GM23338 (cell line): ENCODE results near the gene CPSF7. TPM values are rescaled to one million over a fixed set of nuclear protein-coding genes. Genes with fewer than 3 reads are reported as not detected.

Source experiments
- ATAC-seq: fragments of 200-7000 bp; cut with Tn5 transposase; 3 replicates; pipeline ENCODE4 v1.9.1; 2020
- DNase-seq: peaks from one replicate; pipeline ENCODE4 v3.0.0-alpha.2; 2015; ENCODE audit warnings: low spot score
- H2AFZ ChIP-seq: fragments of 200-600 bp; sonication (generic); 2 replicates; pipeline ENCODE4 v1.8.0; 2016; ENCODE audit warnings: antibody characterized with exemption, mild to moderate bottlenecking, moderate library complexity
- H3F3A ChIP-seq: fragments of 200-600 bp; sonication (generic); replicated peaks from 2 replicates; pipeline ENCODE4 v1.8.0; 2017; ENCODE audit warnings: antibody characterized with exemption, mixed run types, low read depth
- H3K27ac ChIP-seq: fragments of 200-600 bp; sonication (generic); 2 replicates; pipeline ENCODE4 v1.6.1; 2016; ENCODE audit warnings: low read depth
- H3K27me3 ChIP-seq: fragments of 200-600 bp; sonication (generic); 2 replicates; pipeline ENCODE4 v1.8.0; 2016; ENCODE audit warnings: mild to moderate bottlenecking, mixed run types, moderate library complexity; ENCODE audit not compliant: insufficient read depth
- H3K36me3 ChIP-seq: fragments of 200-600 bp; sonication (generic); 2 replicates; pipeline ENCODE4 v1.8.0; 2016; ENCODE audit warnings: mild to moderate bottlenecking; ENCODE audit not compliant: insufficient read depth
- H3K4me1 ChIP-seq: fragments of 200-600 bp; sonication (generic); 2 replicates; pipeline ENCODE4 v1.8.0; 2016; ENCODE audit warnings: mild to moderate bottlenecking, moderate library complexity; ENCODE audit not compliant: insufficient read depth
- H3K4me2 ChIP-seq: fragments of 200-600 bp; sonication (generic); 2 replicates; pipeline ENCODE4 v1.7.1; 2017; ENCODE audit warnings: mixed run types
- H3K4me3 ChIP-seq: fragments of 200-600 bp; sonication (generic); 2 replicates; pipeline ENCODE4 v1.6.1; 2016; ENCODE audit warnings: mixed run types
- H3K79me2 ChIP-seq: fragments of 200-600 bp; sonication (generic); replicated peaks from 2 replicates; pipeline ENCODE4 v1.8.0; 2017; ENCODE audit warnings: mild to moderate bottlenecking; ENCODE audit not compliant: insufficient read depth
- H3K9me2 ChIP-seq: fragments of 200-600 bp; sonication (generic); 2 replicates; pipeline ENCODE4 v1.8.0; 2017; ENCODE audit not compliant: insufficient read depth
- H4K20me1 ChIP-seq: fragments of 200-600 bp; sonication (generic); replicated peaks from 2 replicates; pipeline ENCODE4 v1.8.0; 2017; ENCODE audit warnings: mild to moderate bottlenecking; ENCODE audit not compliant: insufficient read depth
- H3K27ac Mint-ChIP-seq: 2 replicates; pipeline ENCODE4 v1.8.0; 2020; ENCODE audit warnings: inconsistent platforms, mild to moderate bottlenecking, moderate library complexity, mixed read lengths
- H3K27me3 Mint-ChIP-seq: 3 replicates; pipeline ENCODE4 v1.8.0; 2022; ENCODE audit warnings: low read depth, mild to moderate bottlenecking, moderate library complexity, mixed read lengths, inconsistent platforms; ENCODE audit not compliant: insufficient read depth, poor library complexity
- H3K36me3 Mint-ChIP-seq: 3 replicates; pipeline ENCODE4 v1.8.0; 2021; ENCODE audit warnings: low read depth, mild to moderate bottlenecking, inconsistent platforms, moderate library complexity, mixed read lengths
- H3K4me1 Mint-ChIP-seq: 3 replicates; pipeline ENCODE4 v1.8.0; 2020; ENCODE audit warnings: mild to moderate bottlenecking, inconsistent platforms, mixed read lengths
- H3K4me3 Mint-ChIP-seq: 3 replicates; pipeline ENCODE4 v1.8.0; 2021; ENCODE audit warnings: moderate library complexity, mild to moderate bottlenecking, inconsistent platforms, mixed read lengths
- H3K9me3 Mint-ChIP-seq: 3 replicates; pipeline ENCODE4 v1.8.0; 2020; ENCODE audit warnings: moderate library complexity, mild to moderate bottlenecking, inconsistent platforms, mixed read lengths
- CREB1 ChIP-seq: fragments of 250-450 bp; sonication (Bioruptor Pico); IDR thresholded peaks from 2 replicates; pipeline ENCODE4 v1.5.0; 2020; ENCODE audit warnings: low read depth, mild to moderate bottlenecking, moderate library complexity
- EZH2 ChIP-seq: fragments of 200-600 bp; sonication (generic); IDR thresholded peaks from one replicate; pipeline ENCODE4 v1.8.0; 2017; ENCODE audit warnings: antibody characterized with exemption, mild to moderate bottlenecking, low read depth; ENCODE audit not compliant: unreplicated experiment
- NANOG ChIP-seq: IDR thresholded peaks from 2 replicates; pipeline ENCODE4 v1.6.1; 2016; ENCODE audit warnings: antibody characterized with exemption, borderline replicate concordance
- ZNF114 ChIP-seq: fragments of 250-450 bp; sonication (Bioruptor Pico); IDR thresholded peaks from 2 replicates; pipeline ENCODE4 v1.5.0; 2020; ENCODE audit warnings: mild to moderate bottlenecking, moderate library complexity
- polyA plus RNA-seq: library from polyadenylated mRNA; unstranded; fragments of >200 nt; fragmentation: Nextera tagmentation; extraction: Ambion mirVana; gene quantifications from 2 replicates; pipeline ENCODE4 v1.2.1, GENCODE V29; 2016
- total RNA-seq: library from RNA; depleted of rRNA; stranded (reverse); fragments of >200 nt; shearing (Covaris generic); gene quantifications from 2 replicates; pipeline ENCODE4 v1.2.3, GENCODE V29; 2014
- TF ChIP-seq, protein P1 (sequence below): fragments of 250-450 bp; sonication (Bioruptor Pico); IDR thresholded peaks from 2 replicates; pipeline ENCODE4 v1.5.0; 2020; ENCODE audit warnings: mild to moderate bottlenecking, moderate library complexity
- TF ChIP-seq, protein P2 (sequence below): IDR thresholded peaks from one replicate; pipeline ENCODE4 v1.6.1; 2018; ENCODE audit warnings: antibody characterized with exemption; ENCODE audit not compliant: unreplicated experiment
- TF ChIP-seq, protein P3 (sequence below), 2 experiments: fragments of 200-600 bp in 1 of 2; sonication (generic) in 1 of 2; conservative IDR thresholded peaks; 2 replicates each; pipeline versions ENCODE4 v1.5.1 to v1.6.1; 2016 to 2017; ENCODE audit warnings: antibody characterized with exemption in 2 of 2, low read depth in 2 of 2, mild to moderate bottlenecking in 2 of 2, moderate library complexity in 1 of 2

Gene CPSF7
- total and polyA plus RNA-seq, 2 experiments from 2014 or later: 27.4 to 60.6 TPM

DNA sequence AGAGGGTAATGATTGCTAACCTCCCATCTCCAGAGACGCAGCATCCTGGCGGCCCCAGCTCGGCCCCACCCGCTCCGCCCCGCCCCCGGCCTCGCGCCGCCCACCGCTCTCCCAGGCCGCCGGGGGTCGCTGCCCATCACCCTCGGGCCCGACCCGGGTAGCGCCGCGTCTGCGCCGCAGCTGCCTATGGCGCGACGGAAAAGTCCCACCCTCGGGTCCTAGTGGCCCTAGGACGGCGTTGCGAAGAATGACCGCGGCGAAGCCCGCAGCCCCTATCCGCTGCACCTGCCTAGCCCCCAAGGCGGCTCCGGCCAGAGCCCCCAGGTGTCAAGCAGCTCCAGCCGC lies 457 bp downstream of the CPSF7 start:
- peaks cover 53% of the 10 kb centered on the region for H3F3A ChIP-seq

DNA sequence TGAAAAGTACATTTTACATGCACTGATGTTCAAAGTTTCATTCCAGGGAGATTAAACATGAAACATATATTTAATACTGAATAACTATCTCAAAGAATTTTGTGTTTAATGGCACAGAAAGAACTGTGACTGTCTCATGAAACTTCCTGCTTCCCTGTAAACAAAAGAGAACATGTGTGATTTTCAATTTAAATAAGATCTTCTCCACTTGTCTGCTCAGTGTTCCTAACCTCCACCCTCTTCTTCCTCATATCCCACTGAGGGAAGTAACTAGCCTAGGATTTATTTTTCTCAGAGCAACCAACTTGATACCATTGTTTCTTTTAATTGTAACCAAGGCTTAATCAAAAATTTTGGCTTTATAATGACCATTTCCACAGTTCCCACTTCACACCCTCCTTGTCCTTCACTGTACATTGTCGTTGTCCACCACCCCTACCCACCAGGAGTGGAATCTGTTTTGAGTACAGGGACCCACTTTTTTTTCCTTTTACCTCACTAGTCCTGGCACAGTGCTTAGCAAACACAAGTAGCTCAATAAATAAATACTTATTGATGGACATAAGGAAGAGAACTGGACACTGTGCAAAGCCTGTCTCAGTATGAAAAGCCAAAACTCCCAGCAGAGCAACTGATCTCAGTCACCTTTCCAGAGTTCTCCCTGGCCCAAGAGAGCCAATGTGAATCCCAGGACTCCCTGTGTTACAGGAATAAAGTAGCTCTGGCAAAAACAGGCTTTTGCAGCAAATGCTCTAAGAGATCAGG lies 4.2 kb downstream of the CPSF7 start:
- Histone ChIP-seq H3K4me2 (no peak overlapping the region), H2AFZ (no peak overlapping the region), H3K27ac (no peak overlapping the region; the same call in 1 of the 2 replicates), H3K27me3 (no peaks in the 10 kb centered on the region), H3K4me1 (peaks cover 6% of the 10 kb centered on the region), H3K79me2 (peaks cover 91% of the 10 kb centered on the region), H3F3A (peaks cover 44% of the 10 kb centered on the region), H3K4me3 (no peak overlapping the region), H3K9me2 (no peaks in the 10 kb centered on the region), H4K20me1 (peaks cover 57% of the 10 kb centered on the region), H3K36me3 (peaks cover 82% of the 10 kb centered on the region)
- Mint-ChIP-seq H3K4me3 (no peak overlapping the region), H3K27ac (no peak overlapping the region), H3K36me3 (peaks cover 83% of the 10 kb centered on the region), H3K4me1 (peaks cover 7% of the 10 kb centered on the region), H3K9me3 (no peaks in the 10 kb centered on the region; the same call in 2 of the 3 replicates), H3K27me3 (peaks cover 8% of the 10 kb centered on the region)
- no peak for ATAC-seq
- no peak for DNase-seq
- TF ChIP-seq, protein P1, sequence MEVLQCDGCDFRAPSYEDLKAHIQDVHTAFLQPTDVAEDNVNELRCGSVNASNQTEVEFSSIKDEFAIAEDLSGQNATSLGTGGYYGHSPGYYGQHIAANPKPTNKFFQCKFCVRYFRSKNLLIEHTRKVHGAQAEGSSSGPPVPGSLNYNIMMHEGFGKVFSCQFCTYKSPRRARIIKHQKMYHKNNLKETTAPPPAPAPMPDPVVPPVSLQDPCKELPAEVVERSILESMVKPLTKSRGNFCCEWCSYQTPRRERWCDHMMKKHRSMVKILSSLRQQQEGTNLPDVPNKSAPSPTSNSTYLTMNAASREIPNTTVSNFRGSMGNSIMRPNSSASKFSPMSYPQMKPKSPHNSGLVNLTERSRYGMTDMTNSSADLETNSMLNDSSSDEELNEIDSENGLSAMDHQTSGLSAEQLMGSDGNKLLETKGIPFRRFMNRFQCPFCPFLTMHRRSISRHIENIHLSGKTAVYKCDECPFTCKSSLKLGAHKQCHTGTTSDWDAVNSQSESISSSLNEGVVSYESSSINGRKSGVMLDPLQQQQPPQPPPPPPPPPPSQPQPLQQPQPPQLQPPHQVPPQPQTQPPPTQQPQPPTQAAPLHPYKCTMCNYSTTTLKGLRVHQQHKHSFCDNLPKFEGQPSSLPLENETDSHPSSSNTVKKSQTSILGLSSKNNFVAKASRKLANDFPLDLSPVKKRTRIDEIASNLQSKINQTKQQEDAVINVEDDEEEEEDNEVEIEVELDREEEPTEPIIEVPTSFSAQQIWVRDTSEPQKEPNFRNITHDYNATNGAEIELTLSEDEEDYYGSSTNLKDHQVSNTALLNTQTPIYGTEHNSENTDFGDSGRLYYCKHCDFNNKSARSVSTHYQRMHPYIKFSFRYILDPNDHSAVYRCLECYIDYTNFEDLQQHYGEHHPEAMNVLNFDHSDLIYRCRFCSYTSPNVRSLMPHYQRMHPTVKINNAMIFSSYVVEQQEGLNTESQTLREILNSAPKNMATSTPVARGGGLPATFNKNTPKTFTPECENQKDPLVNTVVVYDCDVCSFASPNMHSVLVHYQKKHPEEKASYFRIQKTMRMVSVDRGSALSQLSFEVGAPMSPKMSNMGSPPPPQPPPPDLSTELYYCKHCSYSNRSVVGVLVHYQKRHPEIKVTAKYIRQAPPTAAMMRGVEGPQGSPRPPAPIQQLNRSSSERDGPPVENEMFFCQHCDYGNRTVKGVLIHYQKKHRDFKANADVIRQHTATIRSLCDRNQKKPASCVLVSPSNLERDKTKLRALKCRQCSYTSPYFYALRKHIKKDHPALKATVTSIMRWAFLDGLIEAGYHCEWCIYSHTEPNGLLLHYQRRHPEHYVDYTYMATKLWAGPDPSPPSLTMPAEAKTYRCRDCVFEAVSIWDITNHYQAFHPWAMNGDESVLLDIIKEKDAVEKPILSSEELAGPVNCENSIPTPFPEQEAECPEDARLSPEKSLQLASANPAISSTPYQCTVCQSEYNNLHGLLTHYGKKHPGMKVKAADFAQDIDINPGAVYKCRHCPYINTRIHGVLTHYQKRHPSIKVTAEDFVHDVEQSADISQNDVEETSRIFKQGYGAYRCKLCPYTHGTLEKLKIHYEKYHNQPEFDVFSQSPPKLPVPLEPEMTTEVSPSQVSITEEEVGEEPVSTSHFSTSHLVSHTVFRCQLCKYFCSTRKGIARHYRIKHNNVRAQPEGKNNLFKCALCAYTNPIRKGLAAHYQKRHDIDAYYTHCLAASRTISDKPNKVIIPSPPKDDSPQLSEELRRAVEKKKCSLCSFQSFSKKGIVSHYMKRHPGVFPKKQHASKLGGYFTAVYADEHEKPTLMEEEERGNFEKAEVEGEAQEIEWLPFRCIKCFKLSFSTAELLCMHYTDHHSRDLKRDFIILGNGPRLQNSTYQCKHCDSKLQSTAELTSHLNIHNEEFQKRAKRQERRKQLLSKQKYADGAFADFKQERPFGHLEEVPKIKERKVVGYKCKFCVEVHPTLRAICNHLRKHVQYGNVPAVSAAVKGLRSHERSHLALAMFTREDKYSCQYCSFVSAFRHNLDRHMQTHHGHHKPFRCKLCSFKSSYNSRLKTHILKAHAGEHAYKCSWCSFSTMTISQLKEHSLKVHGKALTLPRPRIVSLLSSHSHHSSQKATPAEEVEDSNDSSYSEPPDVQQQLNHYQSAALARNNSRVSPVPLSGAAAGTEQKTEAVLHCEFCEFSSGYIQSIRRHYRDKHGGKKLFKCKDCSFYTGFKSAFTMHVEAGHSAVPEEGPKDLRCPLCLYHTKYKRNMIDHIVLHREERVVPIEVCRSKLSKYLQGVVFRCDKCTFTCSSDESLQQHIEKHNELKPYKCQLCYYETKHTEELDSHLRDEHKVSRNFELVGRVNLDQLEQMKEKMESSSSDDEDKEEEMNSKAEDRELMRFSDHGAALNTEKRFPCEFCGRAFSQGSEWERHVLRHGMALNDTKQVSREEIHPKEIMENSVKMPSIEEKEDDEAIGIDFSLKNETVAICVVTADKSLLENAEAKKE: no peak
- TF ChIP-seq ZNF114: no peak

More for the DNA sequence above, 457 bp downstream of the CPSF7 start:
- Mint-ChIP-seq H3K4me1 (peaks cover 15% of the 10 kb centered on the region), H3K27me3 (peaks cover 13% of the 10 kb centered on the region), H3K27ac (peak overlapping the region; percentile 97), H3K4me3 (peak overlapping the region; percentile 98), H3K36me3 (peaks cover 57% of the 10 kb centered on the region), H3K9me3 (no peaks in the 10 kb centered on the region; the same call in 2 of the 3 replicates)
- H3K36me3 ChIP-seq: peaks cover 50% of the 10 kb centered on the region
- H3K4me1 ChIP-seq: peaks cover 17% of the 10 kb centered on the region
- peak overlapping the region; percentile 86 for H3K4me2 ChIP-seq
- peak overlapping the region; percentile 99 for H3K27ac ChIP-seq
- peaks cover 91% of the 10 kb centered on the region for H3K79me2 ChIP-seq
- peak; percentile 87 for DNase-seq
- ATAC-seq: peak; percentile 88
- no peaks in the 10 kb centered on the region for H3K27me3 ChIP-seq
- no peaks in the 10 kb centered on the region for H3K9me2 ChIP-seq
- peaks cover 39% of the 10 kb centered on the region for H4K20me1 ChIP-seq
- TF ChIP-seq CREB1 (CRISPR knock-in tag) (peak; percentile 36; the same call in 1 of the 2 replicates), EZH2 (no peak), NANOG (no peak)
- TF ChIP-seq, protein P2, sequence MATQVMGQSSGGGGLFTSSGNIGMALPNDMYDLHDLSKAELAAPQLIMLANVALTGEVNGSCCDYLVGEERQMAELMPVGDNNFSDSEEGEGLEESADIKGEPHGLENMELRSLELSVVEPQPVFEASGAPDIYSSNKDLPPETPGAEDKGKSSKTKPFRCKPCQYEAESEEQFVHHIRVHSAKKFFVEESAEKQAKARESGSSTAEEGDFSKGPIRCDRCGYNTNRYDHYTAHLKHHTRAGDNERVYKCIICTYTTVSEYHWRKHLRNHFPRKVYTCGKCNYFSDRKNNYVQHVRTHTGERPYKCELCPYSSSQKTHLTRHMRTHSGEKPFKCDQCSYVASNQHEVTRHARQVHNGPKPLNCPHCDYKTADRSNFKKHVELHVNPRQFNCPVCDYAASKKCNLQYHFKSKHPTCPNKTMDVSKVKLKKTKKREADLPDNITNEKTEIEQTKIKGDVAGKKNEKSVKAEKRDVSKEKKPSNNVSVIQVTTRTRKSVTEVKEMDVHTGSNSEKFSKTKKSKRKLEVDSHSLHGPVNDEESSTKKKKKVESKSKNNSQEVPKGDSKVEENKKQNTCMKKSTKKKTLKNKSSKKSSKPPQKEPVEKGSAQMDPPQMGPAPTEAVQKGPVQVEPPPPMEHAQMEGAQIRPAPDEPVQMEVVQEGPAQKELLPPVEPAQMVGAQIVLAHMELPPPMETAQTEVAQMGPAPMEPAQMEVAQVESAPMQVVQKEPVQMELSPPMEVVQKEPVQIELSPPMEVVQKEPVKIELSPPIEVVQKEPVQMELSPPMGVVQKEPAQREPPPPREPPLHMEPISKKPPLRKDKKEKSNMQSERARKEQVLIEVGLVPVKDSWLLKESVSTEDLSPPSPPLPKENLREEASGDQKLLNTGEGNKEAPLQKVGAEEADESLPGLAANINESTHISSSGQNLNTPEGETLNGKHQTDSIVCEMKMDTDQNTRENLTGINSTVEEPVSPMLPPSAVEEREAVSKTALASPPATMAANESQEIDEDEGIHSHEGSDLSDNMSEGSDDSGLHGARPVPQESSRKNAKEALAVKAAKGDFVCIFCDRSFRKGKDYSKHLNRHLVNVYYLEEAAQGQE: no peak
- TF ChIP-seq, protein P3, sequence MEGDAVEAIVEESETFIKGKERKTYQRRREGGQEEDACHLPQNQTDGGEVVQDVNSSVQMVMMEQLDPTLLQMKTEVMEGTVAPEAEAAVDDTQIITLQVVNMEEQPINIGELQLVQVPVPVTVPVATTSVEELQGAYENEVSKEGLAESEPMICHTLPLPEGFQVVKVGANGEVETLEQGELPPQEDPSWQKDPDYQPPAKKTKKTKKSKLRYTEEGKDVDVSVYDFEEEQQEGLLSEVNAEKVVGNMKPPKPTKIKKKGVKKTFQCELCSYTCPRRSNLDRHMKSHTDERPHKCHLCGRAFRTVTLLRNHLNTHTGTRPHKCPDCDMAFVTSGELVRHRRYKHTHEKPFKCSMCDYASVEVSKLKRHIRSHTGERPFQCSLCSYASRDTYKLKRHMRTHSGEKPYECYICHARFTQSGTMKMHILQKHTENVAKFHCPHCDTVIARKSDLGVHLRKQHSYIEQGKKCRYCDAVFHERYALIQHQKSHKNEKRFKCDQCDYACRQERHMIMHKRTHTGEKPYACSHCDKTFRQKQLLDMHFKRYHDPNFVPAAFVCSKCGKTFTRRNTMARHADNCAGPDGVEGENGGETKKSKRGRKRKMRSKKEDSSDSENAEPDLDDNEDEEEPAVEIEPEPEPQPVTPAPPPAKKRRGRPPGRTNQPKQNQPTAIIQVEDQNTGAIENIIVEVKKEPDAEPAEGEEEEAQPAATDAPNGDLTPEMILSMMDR (conservative IDR thresholded peaks at IDR 0.05; ENCODE audit: low read depth in 2 of 2): peak; percentile 11 to 53; a peak in 2 of 4 replicates
- peak overlapping the region; percentile 82 for H3K4me3 ChIP-seq
- H2AFZ ChIP-seq: no peak overlapping the region
